ENCODE measurements around the gene ZNF423. TPM values are rescaled to one million over a fixed set of nuclear protein-coding genes. Genes with fewer than 3 reads are reported as not detected.

The ZNF423 gene
- total and polyA plus RNA-seq, 2 experiments from 2014 or later: 14.9 to 41.8 TPM

DNA sequence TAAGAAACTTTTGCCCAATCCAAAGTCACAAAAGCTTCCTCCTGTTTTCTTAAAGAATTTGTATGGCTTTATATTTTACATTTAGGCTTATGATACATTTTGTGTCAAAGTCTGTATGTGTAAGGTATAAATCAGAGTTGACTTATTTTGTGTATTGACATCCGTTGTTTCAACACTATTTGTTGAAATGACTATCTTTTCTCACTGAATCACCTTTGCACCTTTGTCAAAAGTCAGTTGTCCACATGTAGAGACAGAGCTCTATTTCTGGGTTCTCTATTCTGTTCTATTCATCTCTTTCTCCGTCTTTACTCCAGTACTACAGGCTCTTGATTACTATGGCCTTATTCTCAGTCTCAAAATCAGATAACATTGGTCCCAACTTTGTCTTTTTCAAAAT lies 409.1 kb downstream of the ZNF423 start:
- no peaks in the 10 kb centered on the region for H3K79me2 ChIP-seq (replicated peaks; ENCODE audit: insufficient read depth)
- ATAC-seq: no peak
- no peaks in the 10 kb centered on the region for H3K9me2 ChIP-seq (ENCODE audit: insufficient read depth)
- no peaks in the 10 kb centered on the region for H3K27me3 ChIP-seq (ENCODE audit: insufficient read depth)
- no peak overlapping the region for H3K27ac Mint-ChIP-seq
- no peaks in the 10 kb centered on the region for H3K36me3 Mint-ChIP-seq (ENCODE audit: low read depth)
- H3K27me3 Mint-ChIP-seq (ENCODE audit: insufficient read depth, low read depth, poor library complexity): peaks cover 10% of the 10 kb centered on the region
- no peak overlapping the region for H3K4me2 ChIP-seq
- H3K4me1 ChIP-seq (ENCODE audit: insufficient read depth): peaks cover 21% of the 10 kb centered on the region
- no peaks in the 10 kb centered on the region for H3K36me3 ChIP-seq (ENCODE audit: insufficient read depth)
- no peak for TF ChIP-seq EZH2phosphoT487 (IDR thresholded peaks at IDR 0.05; ENCODE audit: unreplicated experiment)
- no peak for TF ChIP-seq CREB1 (CRISPR knock-in tag; IDR thresholded peaks at IDR 0.05; ENCODE audit: low read depth)
- TF ChIP-seq, protein P1, sequence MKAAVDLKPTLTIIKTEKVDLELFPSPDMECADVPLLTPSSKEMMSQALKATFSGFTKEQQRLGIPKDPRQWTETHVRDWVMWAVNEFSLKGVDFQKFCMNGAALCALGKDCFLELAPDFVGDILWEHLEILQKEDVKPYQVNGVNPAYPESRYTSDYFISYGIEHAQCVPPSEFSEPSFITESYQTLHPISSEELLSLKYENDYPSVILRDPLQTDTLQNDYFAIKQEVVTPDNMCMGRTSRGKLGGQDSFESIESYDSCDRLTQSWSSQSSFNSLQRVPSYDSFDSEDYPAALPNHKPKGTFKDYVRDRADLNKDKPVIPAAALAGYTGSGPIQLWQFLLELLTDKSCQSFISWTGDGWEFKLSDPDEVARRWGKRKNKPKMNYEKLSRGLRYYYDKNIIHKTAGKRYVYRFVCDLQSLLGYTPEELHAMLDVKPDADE (IDR thresholded peaks at IDR 0.05): no peak
- TF ChIP-seq, protein P2, sequence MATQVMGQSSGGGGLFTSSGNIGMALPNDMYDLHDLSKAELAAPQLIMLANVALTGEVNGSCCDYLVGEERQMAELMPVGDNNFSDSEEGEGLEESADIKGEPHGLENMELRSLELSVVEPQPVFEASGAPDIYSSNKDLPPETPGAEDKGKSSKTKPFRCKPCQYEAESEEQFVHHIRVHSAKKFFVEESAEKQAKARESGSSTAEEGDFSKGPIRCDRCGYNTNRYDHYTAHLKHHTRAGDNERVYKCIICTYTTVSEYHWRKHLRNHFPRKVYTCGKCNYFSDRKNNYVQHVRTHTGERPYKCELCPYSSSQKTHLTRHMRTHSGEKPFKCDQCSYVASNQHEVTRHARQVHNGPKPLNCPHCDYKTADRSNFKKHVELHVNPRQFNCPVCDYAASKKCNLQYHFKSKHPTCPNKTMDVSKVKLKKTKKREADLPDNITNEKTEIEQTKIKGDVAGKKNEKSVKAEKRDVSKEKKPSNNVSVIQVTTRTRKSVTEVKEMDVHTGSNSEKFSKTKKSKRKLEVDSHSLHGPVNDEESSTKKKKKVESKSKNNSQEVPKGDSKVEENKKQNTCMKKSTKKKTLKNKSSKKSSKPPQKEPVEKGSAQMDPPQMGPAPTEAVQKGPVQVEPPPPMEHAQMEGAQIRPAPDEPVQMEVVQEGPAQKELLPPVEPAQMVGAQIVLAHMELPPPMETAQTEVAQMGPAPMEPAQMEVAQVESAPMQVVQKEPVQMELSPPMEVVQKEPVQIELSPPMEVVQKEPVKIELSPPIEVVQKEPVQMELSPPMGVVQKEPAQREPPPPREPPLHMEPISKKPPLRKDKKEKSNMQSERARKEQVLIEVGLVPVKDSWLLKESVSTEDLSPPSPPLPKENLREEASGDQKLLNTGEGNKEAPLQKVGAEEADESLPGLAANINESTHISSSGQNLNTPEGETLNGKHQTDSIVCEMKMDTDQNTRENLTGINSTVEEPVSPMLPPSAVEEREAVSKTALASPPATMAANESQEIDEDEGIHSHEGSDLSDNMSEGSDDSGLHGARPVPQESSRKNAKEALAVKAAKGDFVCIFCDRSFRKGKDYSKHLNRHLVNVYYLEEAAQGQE (IDR thresholded peaks at IDR 0.05; ENCODE audit: unreplicated experiment): no peak
- no peak for TF ChIP-seq STAT1 (IDR thresholded peaks at IDR 0.05; ENCODE audit: unreplicated experiment)
- TF ChIP-seq, protein P3, sequence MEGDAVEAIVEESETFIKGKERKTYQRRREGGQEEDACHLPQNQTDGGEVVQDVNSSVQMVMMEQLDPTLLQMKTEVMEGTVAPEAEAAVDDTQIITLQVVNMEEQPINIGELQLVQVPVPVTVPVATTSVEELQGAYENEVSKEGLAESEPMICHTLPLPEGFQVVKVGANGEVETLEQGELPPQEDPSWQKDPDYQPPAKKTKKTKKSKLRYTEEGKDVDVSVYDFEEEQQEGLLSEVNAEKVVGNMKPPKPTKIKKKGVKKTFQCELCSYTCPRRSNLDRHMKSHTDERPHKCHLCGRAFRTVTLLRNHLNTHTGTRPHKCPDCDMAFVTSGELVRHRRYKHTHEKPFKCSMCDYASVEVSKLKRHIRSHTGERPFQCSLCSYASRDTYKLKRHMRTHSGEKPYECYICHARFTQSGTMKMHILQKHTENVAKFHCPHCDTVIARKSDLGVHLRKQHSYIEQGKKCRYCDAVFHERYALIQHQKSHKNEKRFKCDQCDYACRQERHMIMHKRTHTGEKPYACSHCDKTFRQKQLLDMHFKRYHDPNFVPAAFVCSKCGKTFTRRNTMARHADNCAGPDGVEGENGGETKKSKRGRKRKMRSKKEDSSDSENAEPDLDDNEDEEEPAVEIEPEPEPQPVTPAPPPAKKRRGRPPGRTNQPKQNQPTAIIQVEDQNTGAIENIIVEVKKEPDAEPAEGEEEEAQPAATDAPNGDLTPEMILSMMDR (conservative IDR thresholded peaks at IDR 0.05; ENCODE audit: low read depth in 2 of 2): no peak
- TF ChIP-seq POLR2AphosphoS5 (IDR thresholded peaks at IDR 0.05; ENCODE audit: low read depth): no peak
- TF ChIP-seq NANOG (IDR thresholded peaks at IDR 0.05; ENCODE audit: borderline replicate concordance): no peak
- TF ChIP-seq EZH2 (IDR thresholded peaks at IDR 0.05; ENCODE audit: low read depth, unreplicated experiment): no peak
- TF ChIP-seq, protein P4, sequence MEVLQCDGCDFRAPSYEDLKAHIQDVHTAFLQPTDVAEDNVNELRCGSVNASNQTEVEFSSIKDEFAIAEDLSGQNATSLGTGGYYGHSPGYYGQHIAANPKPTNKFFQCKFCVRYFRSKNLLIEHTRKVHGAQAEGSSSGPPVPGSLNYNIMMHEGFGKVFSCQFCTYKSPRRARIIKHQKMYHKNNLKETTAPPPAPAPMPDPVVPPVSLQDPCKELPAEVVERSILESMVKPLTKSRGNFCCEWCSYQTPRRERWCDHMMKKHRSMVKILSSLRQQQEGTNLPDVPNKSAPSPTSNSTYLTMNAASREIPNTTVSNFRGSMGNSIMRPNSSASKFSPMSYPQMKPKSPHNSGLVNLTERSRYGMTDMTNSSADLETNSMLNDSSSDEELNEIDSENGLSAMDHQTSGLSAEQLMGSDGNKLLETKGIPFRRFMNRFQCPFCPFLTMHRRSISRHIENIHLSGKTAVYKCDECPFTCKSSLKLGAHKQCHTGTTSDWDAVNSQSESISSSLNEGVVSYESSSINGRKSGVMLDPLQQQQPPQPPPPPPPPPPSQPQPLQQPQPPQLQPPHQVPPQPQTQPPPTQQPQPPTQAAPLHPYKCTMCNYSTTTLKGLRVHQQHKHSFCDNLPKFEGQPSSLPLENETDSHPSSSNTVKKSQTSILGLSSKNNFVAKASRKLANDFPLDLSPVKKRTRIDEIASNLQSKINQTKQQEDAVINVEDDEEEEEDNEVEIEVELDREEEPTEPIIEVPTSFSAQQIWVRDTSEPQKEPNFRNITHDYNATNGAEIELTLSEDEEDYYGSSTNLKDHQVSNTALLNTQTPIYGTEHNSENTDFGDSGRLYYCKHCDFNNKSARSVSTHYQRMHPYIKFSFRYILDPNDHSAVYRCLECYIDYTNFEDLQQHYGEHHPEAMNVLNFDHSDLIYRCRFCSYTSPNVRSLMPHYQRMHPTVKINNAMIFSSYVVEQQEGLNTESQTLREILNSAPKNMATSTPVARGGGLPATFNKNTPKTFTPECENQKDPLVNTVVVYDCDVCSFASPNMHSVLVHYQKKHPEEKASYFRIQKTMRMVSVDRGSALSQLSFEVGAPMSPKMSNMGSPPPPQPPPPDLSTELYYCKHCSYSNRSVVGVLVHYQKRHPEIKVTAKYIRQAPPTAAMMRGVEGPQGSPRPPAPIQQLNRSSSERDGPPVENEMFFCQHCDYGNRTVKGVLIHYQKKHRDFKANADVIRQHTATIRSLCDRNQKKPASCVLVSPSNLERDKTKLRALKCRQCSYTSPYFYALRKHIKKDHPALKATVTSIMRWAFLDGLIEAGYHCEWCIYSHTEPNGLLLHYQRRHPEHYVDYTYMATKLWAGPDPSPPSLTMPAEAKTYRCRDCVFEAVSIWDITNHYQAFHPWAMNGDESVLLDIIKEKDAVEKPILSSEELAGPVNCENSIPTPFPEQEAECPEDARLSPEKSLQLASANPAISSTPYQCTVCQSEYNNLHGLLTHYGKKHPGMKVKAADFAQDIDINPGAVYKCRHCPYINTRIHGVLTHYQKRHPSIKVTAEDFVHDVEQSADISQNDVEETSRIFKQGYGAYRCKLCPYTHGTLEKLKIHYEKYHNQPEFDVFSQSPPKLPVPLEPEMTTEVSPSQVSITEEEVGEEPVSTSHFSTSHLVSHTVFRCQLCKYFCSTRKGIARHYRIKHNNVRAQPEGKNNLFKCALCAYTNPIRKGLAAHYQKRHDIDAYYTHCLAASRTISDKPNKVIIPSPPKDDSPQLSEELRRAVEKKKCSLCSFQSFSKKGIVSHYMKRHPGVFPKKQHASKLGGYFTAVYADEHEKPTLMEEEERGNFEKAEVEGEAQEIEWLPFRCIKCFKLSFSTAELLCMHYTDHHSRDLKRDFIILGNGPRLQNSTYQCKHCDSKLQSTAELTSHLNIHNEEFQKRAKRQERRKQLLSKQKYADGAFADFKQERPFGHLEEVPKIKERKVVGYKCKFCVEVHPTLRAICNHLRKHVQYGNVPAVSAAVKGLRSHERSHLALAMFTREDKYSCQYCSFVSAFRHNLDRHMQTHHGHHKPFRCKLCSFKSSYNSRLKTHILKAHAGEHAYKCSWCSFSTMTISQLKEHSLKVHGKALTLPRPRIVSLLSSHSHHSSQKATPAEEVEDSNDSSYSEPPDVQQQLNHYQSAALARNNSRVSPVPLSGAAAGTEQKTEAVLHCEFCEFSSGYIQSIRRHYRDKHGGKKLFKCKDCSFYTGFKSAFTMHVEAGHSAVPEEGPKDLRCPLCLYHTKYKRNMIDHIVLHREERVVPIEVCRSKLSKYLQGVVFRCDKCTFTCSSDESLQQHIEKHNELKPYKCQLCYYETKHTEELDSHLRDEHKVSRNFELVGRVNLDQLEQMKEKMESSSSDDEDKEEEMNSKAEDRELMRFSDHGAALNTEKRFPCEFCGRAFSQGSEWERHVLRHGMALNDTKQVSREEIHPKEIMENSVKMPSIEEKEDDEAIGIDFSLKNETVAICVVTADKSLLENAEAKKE (CRISPR knock-in tag; IDR thresholded peaks at IDR 0.05): no peak
- TF ChIP-seq ZNF331 (CRISPR knock-in tag; IDR thresholded peaks at IDR 0.05; ENCODE audit: low read depth): no peak
- TF ChIP-seq ZNF114 (CRISPR knock-in tag; IDR thresholded peaks at IDR 0.05): no peak
- TF ChIP-seq JUNB (IDR thresholded peaks at IDR 0.05; ENCODE audit: unreplicated experiment): no peak
- H3F3A ChIP-seq (replicated peaks; ENCODE audit: low read depth): no peaks in the 10 kb centered on the region
- DNase-seq (ENCODE audit: low spot score): no peak
- H4K20me1 ChIP-seq (replicated peaks; ENCODE audit: insufficient read depth): no peaks in the 10 kb centered on the region
- H3K4me1 Mint-ChIP-seq: peaks cover 42% of the 10 kb centered on the region
- H3K4me3 ChIP-seq: no peak overlapping the region
- no peaks in the 10 kb centered on the region for H3K9me3 Mint-ChIP-seq
- no peak overlapping the region for H3K4me3 Mint-ChIP-seq
- H2AFZ ChIP-seq: no peak overlapping the region
- H3K27ac ChIP-seq (ENCODE audit: low read depth): no peak overlapping the region
